CD4-positive, alpha-beta memory T cell (primary cell): Measurements from ENCODE around the gene ALK. TPM values are rescaled to one million over a fixed set of nuclear protein-coding genes. Genes with fewer than 3 reads are reported as not detected.

Source experiments
- CTCF ChIA-PET: fragments of 350-600 bp; sonication (Branson Sonifier 250); formaldehyde crosslinking; loops from one replicate; lab custom pipeline; 2021; ENCODE audit warnings: inconsistent platforms; ENCODE audit not compliant: partially characterized antibody; lab: Charles Lee
- POLR2A ChIA-PET: fragments of 350-600 bp; sonication (Branson Sonifier 250); formaldehyde crosslinking; loops from one replicate; lab custom pipeline; 2021; ENCODE audit not compliant: partially characterized antibody; lab: Charles Lee
- DNase-seq, 5 donors: peaks; one replicate each; pipeline versions ENCODE4 v3.0.0 to v3.0.0-alpha.2; 2020 to 2022; ENCODE audit warnings: mixed read lengths in 1 of 5
- H3K27ac ChIP-seq: one replicate; pipeline ENCODE4 v1.7.0; 2013; ENCODE audit warnings: low read depth, low read length
- H3K27me3 ChIP-seq: 2 replicates; pipeline ENCODE4 v1.7.0; 2013; ENCODE audit warnings: mild to moderate bottlenecking, low read length, moderate library complexity; ENCODE audit not compliant: insufficient read depth
- H3K36me3 ChIP-seq: 2 replicates; pipeline ENCODE4 v1.7.0; 2013; ENCODE audit warnings: mild to moderate bottlenecking, low read length, moderate library complexity; ENCODE audit not compliant: insufficient read depth
- H3K4me1 ChIP-seq: 2 replicates; pipeline ENCODE4 v1.7.0; 2013; ENCODE audit warnings: mild to moderate bottlenecking, low read length, moderate library complexity; ENCODE audit not compliant: insufficient read depth
- H3K4me3 ChIP-seq, 2 donors: one replicate each; pipeline ENCODE4 v1.7.0; 2013; ENCODE audit warnings: low read length in 2 of 2, mild to moderate bottlenecking in 1 of 2
- H3K9me3 ChIP-seq, 2 donors: one replicate each; pipeline ENCODE4 v1.7.0; 2013; ENCODE audit warnings: low read length in 2 of 2, control low read depth in 1 of 2; ENCODE audit not compliant: control insufficient read depth in 1 of 2
- H3K27ac Mint-ChIP-seq, 7 donors: one replicate each; pipeline ENCODE4 v1.8.0; 2020 to 2021; ENCODE audit warnings: mixed read lengths in 7 of 7, mild to moderate bottlenecking in 6 of 7, inconsistent platforms in 3 of 7, moderate library complexity in 3 of 7
- H3K27me3 Mint-ChIP-seq, 2 donors: one replicate each; pipeline ENCODE4 v1.8.0; 2020 to 2021; ENCODE audit warnings: mixed read lengths in 2 of 2
- H3K36me3 Mint-ChIP-seq, 2 donors: one replicate each; pipeline ENCODE4 v1.8.0; 2020 to 2021; ENCODE audit warnings: mixed read lengths in 2 of 2, inconsistent platforms in 1 of 2, mild to moderate bottlenecking in 1 of 2
- H3K4me1 Mint-ChIP-seq, 4 donors: one replicate each; pipeline ENCODE4 v1.8.0; 2020 to 2021; ENCODE audit warnings: mixed read lengths in 4 of 4, mild to moderate bottlenecking in 1 of 4
- H3K4me3 Mint-ChIP-seq, 8 donors: one replicate each; pipeline ENCODE4 v1.8.0; 2020 to 2021; ENCODE audit warnings: mixed read lengths in 8 of 8, mild to moderate bottlenecking in 7 of 8, moderate library complexity in 6 of 8, inconsistent platforms in 3 of 8
- H3K9me3 Mint-ChIP-seq, 8 donors: one replicate each; pipeline ENCODE4 v1.8.0; 2020 to 2021; ENCODE audit warnings: mixed read lengths in 8 of 8, mild to moderate bottlenecking in 5 of 8, inconsistent platforms in 3 of 8, moderate library complexity in 1 of 8
- intact Hi-C: fragments of 100-400 bp; cut with micrococcal nuclease; formaldehyde crosslinking; loops from one replicate; pipeline ENCODE4 v1.15.1; 2023
- polyA plus RNA-seq, 2 donors: library from polyadenylated mRNA; unstranded; fragments of 300-500 nt; fragmentation: Illumina TruSeq; gene quantifications; one replicate each; pipeline ENCODE4 v1.2.3, GENCODE V29; 2021
- total RNA-seq, 2 experiments: library from RNA; stranded (reverse); gene quantifications; one replicate each; pipeline ENCODE4 v1.2.3, GENCODE V29; 2021

Gene ALK
- total and polyA plus RNA-seq, 4 experiments from 2014 or later, result 0.07 TPM; not detected in 3

DNA sequence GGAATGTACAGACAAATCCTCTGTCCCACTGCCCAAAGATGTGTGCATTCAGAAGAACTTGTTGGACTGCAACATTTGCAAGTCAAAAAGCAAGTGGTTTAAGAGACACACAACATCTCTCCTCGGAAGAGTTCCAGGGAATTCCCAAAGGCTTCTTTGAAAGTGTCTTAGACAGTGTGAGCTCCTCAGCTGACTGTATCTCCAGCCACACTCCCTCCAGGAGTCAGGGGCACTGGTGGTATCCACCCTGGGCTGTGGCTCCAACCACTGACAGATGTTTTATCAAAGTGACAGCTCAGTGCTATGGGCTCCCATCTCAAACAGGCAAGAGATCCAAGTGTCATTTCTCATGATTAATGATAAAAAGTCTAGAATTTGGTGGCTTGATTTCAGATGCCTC lies 48.5 kb downstream of the ALK start:
- Histone ChIP-seq H3K36me3 (no peaks in the 10 kb centered on the region), H3K27me3 (no peaks in the 10 kb centered on the region), H3K4me1 (no peaks in the 10 kb centered on the region), H3K4me3 (no peak overlapping the region), H3K9me3 (no peaks in the 10 kb centered on the region), H3K27ac (no peak overlapping the region)
- H3K4me1 Mint-ChIP-seq, result no peaks in the 10 kb centered on the region
- H3K36me3 Mint-ChIP-seq, result no peaks in the 10 kb centered on the region
- intact Hi-C loops, result no loop called here
- CTCF ChIA-PET, result no interaction called here
- no peak for DNase-seq
- H3K4me3 Mint-ChIP-seq, result no peak overlapping the region
- peaks cover 6 to 7% of the 10 kb centered on the region in 2 donors for H3K27me3 Mint-ChIP-seq
- POLR2A ChIA-PET, result no interaction called here
- no peak overlapping the region for H3K27ac Mint-ChIP-seq
- H3K9me3 Mint-ChIP-seq, result peaks cover 0 to 8% (median 0%) of the 10 kb centered on the region in 8 donors

DNA sequence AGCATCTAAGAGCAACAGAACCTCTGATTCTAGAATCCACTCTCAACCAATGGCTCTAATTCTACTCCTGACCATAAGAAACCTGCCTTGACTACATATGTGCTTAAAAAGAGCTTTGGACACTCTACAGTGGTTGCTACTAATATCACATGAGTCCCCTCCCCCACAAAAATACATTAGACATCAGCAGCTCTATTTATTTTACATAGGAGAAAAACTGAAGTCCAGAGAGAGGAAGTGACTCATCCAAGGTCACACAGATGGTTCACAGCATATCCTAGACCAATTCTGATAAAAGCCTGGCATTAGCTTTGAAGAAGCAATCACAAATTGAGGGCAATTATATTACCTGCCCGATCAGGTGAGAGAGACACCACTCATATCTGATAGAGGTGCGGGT lies 49.8 kb downstream of the ALK start:
- DNase-seq, result no peak
- CTCF ChIA-PET, result no interaction called here
- Mint-ChIP-seq H3K36me3 (no peaks in the 10 kb centered on the region), H3K4me1 (no peaks in the 10 kb centered on the region), H3K9me3 (peaks cover 0 to 8% (median 0%) of the 10 kb centered on the region in 8 donors), H3K27ac (no peak overlapping the region), H3K27me3 (peaks cover 7 to 9% of the 10 kb centered on the region in 2 donors), H3K4me3 (no peak overlapping the region)
- Histone ChIP-seq H3K4me3 (no peak overlapping the region), H3K27ac (no peak overlapping the region), H3K27me3 (no peaks in the 10 kb centered on the region), H3K9me3 (no peaks in the 10 kb centered on the region), H3K36me3 (no peaks in the 10 kb centered on the region), H3K4me1 (no peaks in the 10 kb centered on the region)
- intact Hi-C loops, result no loop called here
- POLR2A ChIA-PET, result no interaction called here

DNA sequence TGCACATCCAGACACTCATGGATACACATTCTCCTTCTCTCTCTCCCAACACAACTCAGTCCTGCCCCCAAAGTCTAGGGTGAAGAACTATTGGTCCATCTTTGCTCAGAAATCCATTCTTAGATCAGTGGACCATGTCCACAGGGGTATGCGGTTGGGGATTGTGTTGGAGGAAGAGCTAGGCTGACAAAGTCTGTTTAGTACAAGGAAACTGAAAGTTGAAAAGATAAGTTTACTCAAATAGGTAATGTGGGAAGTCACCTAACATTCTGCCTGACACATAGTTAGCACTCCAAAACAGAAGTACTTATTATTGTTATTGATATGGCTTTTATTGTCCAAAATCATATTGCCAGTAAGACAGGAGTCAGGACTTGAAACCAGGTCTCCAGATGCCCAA lies 55.9 kb downstream of the ALK start:
- CTCF ChIA-PET, result no interaction called here
- H3K27me3 ChIP-seq, result no peaks in the 10 kb centered on the region
- Mint-ChIP-seq H3K36me3 (no peaks in the 10 kb centered on the region), H3K4me1 (no peaks in the 10 kb centered on the region), H3K27me3 (peaks cover 8 to 19% of the 10 kb centered on the region in 2 donors), H3K4me3 (no peak overlapping the region), H3K27ac (no peak overlapping the region), H3K9me3 (peaks cover 0 to 3% (median 0%) of the 10 kb centered on the region in 8 donors)
- no peak overlapping the region for H3K4me3 ChIP-seq
- H3K9me3 ChIP-seq, result no peaks in the 10 kb centered on the region
- H3K36me3 ChIP-seq, result no peaks in the 10 kb centered on the region
- POLR2A ChIA-PET, result no interaction called here
- DNase-seq, result no peak
- no peak overlapping the region for H3K27ac ChIP-seq
- no peaks in the 10 kb centered on the region for H3K4me1 ChIP-seq
- intact Hi-C loops, result no loop called here

DNA sequence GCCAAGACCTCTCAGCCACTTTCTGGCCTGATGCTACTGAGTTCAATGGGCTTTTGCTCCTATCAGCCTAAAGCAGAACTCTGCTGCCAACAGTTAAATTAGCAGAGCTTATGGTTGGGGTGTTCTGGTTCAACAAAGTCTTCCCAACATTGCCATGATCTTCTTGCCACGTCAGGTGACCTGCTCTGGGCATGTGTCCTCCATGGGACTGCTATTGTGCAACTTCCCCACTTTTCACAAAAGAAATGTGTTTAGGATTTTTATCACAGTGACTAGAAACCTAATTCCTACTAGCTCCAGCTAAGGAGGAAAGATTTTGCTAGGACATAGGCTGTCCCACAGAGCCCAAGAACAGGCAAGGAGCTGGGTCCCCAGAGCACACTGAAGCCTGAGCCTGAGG lies 56.4 kb downstream of the ALK start:
- Histone ChIP-seq H3K4me1 (no peaks in the 10 kb centered on the region), H3K27ac (no peak overlapping the region), H3K27me3 (no peaks in the 10 kb centered on the region), H3K36me3 (no peaks in the 10 kb centered on the region), H3K9me3 (no peaks in the 10 kb centered on the region), H3K4me3 (no peak overlapping the region)
- Mint-ChIP-seq H3K27me3 (peaks cover 9 to 21% of the 10 kb centered on the region in 2 donors), H3K36me3 (no peaks in the 10 kb centered on the region), H3K4me1 (no peaks in the 10 kb centered on the region), H3K9me3 (peaks cover 0 to 5% (median 0%) of the 10 kb centered on the region in 8 donors), H3K4me3 (no peak overlapping the region), H3K27ac (no peak overlapping the region)
- POLR2A ChIA-PET, result no interaction called here
- CTCF ChIA-PET, result no interaction called here
- intact Hi-C loops, result no loop called here
- DNase-seq, result no peak

DNA sequence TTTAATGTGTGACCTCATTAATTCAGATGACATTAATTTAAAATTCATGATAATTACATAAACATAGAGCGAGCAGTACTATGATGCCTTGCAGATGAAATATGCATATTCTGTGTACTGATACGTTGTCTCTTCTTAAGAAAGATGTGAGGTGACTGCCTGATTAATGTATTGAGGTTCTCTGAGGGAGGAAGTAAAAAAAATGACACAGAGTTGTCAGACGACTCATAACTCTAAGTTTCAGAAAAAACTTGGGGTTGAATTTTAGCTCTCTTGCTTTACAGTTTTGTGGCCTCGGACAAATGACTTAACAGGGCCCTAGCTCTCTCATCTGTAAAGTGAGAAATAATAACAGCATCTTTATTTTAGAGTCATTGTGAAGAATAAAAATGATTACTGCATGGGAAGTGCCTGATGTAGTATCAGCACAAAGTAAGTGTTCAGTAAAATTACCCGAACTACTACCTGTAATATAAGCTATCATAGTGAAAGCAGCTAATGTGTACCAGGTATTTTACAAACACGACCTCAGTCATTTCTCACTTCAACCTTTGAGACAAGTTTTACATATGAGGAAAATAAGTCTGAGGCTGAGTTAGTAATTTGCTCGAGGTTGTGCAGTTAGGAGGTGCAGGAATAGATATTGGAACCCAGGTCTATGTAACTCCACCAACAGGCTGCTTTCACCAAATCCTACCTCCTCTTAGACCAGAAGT lies 65.3 kb downstream of the ALK start:
- H3K27ac Mint-ChIP-seq, result no peak overlapping the region
- H3K4me3 Mint-ChIP-seq, result no peak overlapping the region
- POLR2A ChIA-PET, result no interaction called here
- intact Hi-C loops, result no loop called here
- Histone ChIP-seq H3K27me3 (peaks cover 4% of the 10 kb centered on the region), H3K36me3 (no peaks in the 10 kb centered on the region), H3K4me1 (no peaks in the 10 kb centered on the region), H3K27ac (no peak overlapping the region), H3K4me3 (no peak overlapping the region), H3K9me3 (no peaks in the 10 kb centered on the region)
- H3K4me1 Mint-ChIP-seq, result no peaks in the 10 kb centered on the region
- H3K9me3 Mint-ChIP-seq, result peaks cover 2 to 13% (median 5%) of the 10 kb centered on the region in 8 donors
- peaks cover 24 to 26% of the 10 kb centered on the region in 2 donors for H3K27me3 Mint-ChIP-seq
- no peaks in the 10 kb centered on the region for H3K36me3 Mint-ChIP-seq
- DNase-seq, result no peak
- CTCF ChIA-PET, result no interaction called here

DNA sequence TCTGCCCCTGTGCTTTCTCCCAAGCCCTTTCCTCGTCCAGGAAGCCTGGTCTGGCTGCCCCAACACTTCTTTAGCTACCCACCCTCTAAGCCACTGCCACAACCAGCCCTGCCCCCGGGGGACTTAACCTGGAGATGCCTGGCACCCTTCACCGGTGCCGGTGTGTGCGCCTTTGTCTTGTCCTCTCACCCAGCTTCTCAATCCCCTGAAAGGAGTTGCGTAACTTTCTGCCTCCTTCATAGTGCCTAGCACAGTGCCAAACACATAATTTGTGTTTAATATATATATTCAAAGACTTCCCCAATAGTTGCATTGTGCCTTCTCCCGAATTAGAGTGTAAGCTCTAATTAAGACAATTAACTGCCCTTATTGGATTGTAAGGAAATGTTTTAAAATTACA lies 70.6 kb downstream of the ALK start:
- no peak for DNase-seq
- H3K4me1 Mint-ChIP-seq, result no peaks in the 10 kb centered on the region
- H3K4me1 ChIP-seq, result no peaks in the 10 kb centered on the region
- POLR2A ChIA-PET, result no interaction called here
- no peak overlapping the region for H3K27ac ChIP-seq
- H3K4me3 Mint-ChIP-seq, result no peak overlapping the region
- H3K36me3 ChIP-seq, result no peaks in the 10 kb centered on the region
- no peak overlapping the region for H3K4me3 ChIP-seq
- no peak overlapping the region for H3K27ac Mint-ChIP-seq
- CTCF ChIA-PET, result interaction anchor here (1.0 kb wide), 1 partner anchor 10 kb away, joined by 3 read pairs; no protein-coding TSS in a partner anchor
- H3K27me3 ChIP-seq, result peaks cover 4% of the 10 kb centered on the region
- intact Hi-C loops, result no loop called here
- H3K9me3 Mint-ChIP-seq, result peaks cover 0 to 15% (median 4%) of the 10 kb centered on the region in 8 donors
- peaks cover 7 to 21% of the 10 kb centered on the region in 2 donors for H3K27me3 Mint-ChIP-seq
- no peaks in the 10 kb centered on the region for H3K36me3 Mint-ChIP-seq
- no peaks in the 10 kb centered on the region for H3K9me3 ChIP-seq

DNA sequence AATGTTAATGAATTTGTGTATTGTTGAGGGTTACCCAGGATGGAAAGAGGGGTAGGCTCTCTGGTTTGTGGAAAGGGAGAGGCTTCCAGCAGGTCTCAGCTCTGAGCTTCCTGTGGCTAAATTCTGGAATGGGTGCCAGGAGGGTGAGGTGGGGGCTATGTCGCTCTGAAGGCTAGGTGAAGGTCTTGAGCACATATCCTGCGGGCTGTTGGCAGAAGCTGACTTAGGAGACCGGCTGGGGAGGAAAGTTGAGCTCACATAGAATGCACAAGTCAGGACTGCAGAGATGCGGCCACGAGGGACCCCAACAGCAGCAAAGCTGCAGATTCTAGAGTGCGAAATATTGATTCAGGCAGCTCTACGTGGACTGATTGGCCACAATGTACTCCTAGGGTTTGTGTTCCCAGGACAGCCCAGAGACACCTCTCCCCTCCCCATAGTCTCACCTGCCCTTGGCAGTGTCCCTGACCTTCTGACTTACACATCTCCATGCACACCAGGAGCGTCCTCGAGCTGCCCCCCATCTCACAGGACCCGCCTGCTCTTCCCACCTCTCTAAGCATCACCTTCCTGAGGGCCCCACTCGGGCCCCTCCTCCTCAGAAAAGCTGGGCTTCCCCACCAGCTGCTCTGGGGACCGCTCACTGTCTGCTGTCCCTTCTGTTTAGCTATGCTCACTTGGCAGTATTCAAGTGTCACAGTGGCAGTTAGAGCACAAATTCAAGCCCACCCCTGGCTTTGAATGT lies 72.6 kb downstream of the ALK start:
- Histone ChIP-seq H3K9me3 (no peaks in the 10 kb centered on the region), H3K36me3 (no peaks in the 10 kb centered on the region), H3K27ac (no peak overlapping the region), H3K4me1 (no peaks in the 10 kb centered on the region), H3K27me3 (no peaks in the 10 kb centered on the region), H3K4me3 (no peak overlapping the region)
- ChIA-PET CTCF (no interaction called here), POLR2A (no interaction called here)
- intact Hi-C loops, result no loop called here
- no peak for DNase-seq
- no peak overlapping the region for H3K4me3 Mint-ChIP-seq
- H3K27me3 Mint-ChIP-seq, result peaks cover 5 to 21% of the 10 kb centered on the region in 2 donors
- H3K4me1 Mint-ChIP-seq, result no peaks in the 10 kb centered on the region
- H3K9me3 Mint-ChIP-seq, result peaks cover 0 to 13% (median 4%) of the 10 kb centered on the region in 8 donors
- no peak overlapping the region for H3K27ac Mint-ChIP-seq
- H3K36me3 Mint-ChIP-seq, result no peaks in the 10 kb centered on the region
